OCI-LY3 (cell line): ENCODE data around the gene CRLF2.
"Not testable (repeated sequence)": the region's sequence is repeated elsewhere in the genome, so short reads cannot be mapped to it uniquely, and the experiment has no call there.

Experiments
- H2AFZ ChIP-seq: fragments of 200-600, 300-600 bp; shearing (Covaris generic); 2 replicates; pipeline ENCODE4 v1.6.0; 2014; ENCODE audit warnings: antibody characterized with exemption, low read depth, low read length
- H3K27ac ChIP-seq: fragments of 200-600, 300-600 bp; sonication (generic); 2 replicates; pipeline ENCODE4 v1.5.1; 2014; ENCODE audit warnings: mild to moderate bottlenecking, low read length, moderate library complexity, mixed read lengths
- H3K27me3 ChIP-seq: fragments of 200-600, 300-600 bp; sonication (generic); 2 replicates; pipeline ENCODE4 v1.6.1; 2014; ENCODE audit warnings: low read depth, low read length, mixed read lengths
- H3K36me3 ChIP-seq: fragments of 200-600, 300-600 bp; sonication (generic); replicated peaks from 2 replicates; pipeline ENCODE3; 2014; ENCODE audit warnings: low read depth, low read length, mixed read lengths
- H3K4me1 ChIP-seq: fragments of 300-600, 200-600 bp; sonication (generic); 2 replicates; pipeline ENCODE4 v1.6.1; 2014; ENCODE audit warnings: low read length, mixed read lengths
- H3K4me2 ChIP-seq: fragments of 200-600, 300-600 bp; sonication (generic); 2 replicates; pipeline ENCODE4 v1.6.1; 2014; ENCODE audit warnings: low read length, mixed read lengths
- H3K4me3 ChIP-seq: fragments of 300-600, 200-600 bp; sonication (generic); 2 replicates; pipeline ENCODE4 v1.5.1; 2014; ENCODE audit warnings: antibody characterized with exemption, mild to moderate bottlenecking, low read length, moderate library complexity
- H3K79me2 ChIP-seq: fragments of 300-600, 200-600 bp; shearing (Covaris generic); 2 replicates; pipeline ENCODE4 v1.6.1; 2014; ENCODE audit warnings: mild to moderate bottlenecking, low read length, mixed read lengths
- H3K9ac ChIP-seq: fragments of 300-600, 200-600 bp; shearing (Covaris generic); 2 replicates; pipeline ENCODE4 v1.6.0; 2014; ENCODE audit warnings: mild to moderate bottlenecking, low read length, moderate library complexity
- H3K9me3 ChIP-seq: fragments of 200-600, 300-600 bp; shearing (Covaris generic); 2 replicates; pipeline ENCODE4 v1.6.1; 2014; ENCODE audit warnings: low read length, mixed read lengths; ENCODE audit not compliant: insufficient read depth
- H4K20me1 ChIP-seq: fragments of 200-600, 300-600 bp; sonication (generic); 2 replicates; pipeline ENCODE4 v1.6.1; 2016; ENCODE audit warnings: low read length, mixed read lengths; ENCODE audit not compliant: insufficient read depth
- EZH2phosphoT487 ChIP-seq: fragments of 200-600 bp; shearing (Covaris generic); IDR thresholded peaks from 2 replicates; pipeline ENCODE4 v1.6.1; 2018; ENCODE audit warnings: antibody characterized with exemption, mixed run types, low read depth
- TF ChIP-seq, protein P1 (sequence below): fragments of 200-600, 300-600 bp; sonication (generic); IDR thresholded peaks from 2 replicates; pipeline ENCODE4 v1.5.1; 2014; ENCODE audit warnings: antibody characterized with exemption, low read length, low read depth

The CRLF2 gene

DNA sequence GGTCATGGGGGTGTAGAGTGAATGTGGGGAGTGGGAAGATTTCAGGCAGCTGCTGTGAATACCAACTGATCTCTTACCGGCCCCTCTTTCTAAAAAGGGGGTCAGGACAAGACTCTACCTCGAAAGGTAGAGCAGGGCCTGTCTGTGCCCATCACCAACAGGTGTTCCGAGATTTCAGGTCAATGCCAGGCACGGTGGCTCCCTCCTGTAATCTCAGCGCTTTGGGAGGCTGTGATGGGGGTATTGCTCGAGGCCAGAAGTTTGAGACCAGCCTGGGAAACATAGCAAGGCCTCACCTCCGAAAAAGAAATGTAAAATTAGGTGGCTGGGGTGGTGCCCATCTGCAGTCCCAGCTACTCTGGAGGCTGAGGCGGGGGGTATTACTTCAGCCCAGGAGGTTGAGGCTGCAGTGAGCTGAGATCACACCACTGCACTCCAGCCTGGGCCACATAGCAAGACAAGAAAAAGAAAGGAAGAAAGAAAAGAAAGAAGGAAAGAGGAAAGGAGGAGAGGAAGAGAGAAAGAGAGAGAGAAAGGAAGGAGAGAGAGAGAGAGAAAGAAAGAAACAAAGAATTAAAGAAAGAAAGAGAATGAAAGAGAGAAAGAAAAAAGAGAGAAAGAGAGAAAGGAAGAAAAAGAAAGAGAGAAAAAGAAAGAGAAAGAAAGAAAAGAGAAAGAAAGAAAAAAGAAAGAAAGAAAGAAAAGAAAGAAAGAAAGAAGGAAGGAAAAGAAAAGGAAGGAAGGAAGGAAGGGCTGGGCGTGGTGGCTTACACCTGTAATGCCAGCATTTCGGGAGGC lies 50.1 kb downstream of the CRLF2 start:
- H3K4me1 ChIP-seq: peaks cover 16% of the 10 kb centered on the region; the same call in 1 of the 2 replicates
- H2AFZ ChIP-seq: no peak overlapping the region
- H3K36me3 ChIP-seq: no peaks in the 10 kb centered on the region
- TF ChIP-seq, protein P1, sequence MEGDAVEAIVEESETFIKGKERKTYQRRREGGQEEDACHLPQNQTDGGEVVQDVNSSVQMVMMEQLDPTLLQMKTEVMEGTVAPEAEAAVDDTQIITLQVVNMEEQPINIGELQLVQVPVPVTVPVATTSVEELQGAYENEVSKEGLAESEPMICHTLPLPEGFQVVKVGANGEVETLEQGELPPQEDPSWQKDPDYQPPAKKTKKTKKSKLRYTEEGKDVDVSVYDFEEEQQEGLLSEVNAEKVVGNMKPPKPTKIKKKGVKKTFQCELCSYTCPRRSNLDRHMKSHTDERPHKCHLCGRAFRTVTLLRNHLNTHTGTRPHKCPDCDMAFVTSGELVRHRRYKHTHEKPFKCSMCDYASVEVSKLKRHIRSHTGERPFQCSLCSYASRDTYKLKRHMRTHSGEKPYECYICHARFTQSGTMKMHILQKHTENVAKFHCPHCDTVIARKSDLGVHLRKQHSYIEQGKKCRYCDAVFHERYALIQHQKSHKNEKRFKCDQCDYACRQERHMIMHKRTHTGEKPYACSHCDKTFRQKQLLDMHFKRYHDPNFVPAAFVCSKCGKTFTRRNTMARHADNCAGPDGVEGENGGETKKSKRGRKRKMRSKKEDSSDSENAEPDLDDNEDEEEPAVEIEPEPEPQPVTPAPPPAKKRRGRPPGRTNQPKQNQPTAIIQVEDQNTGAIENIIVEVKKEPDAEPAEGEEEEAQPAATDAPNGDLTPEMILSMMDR: no peak
- no peak for TF ChIP-seq EZH2phosphoT487
- no peak overlapping the region for H3K27ac ChIP-seq
- no peaks in the 10 kb centered on the region for H3K79me2 ChIP-seq
- no peaks in the 10 kb centered on the region for H3K27me3 ChIP-seq
- H3K9me3 ChIP-seq: no peaks in the 10 kb centered on the region
- H4K20me1 ChIP-seq: no peaks in the 10 kb centered on the region
- H3K4me2 ChIP-seq: no peak overlapping the region
- H3K9ac ChIP-seq: no peak overlapping the region
- H3K4me3 ChIP-seq: no peak overlapping the region

- H3K4me2 ChIP-seq: no peak overlapping the region
- no peak overlapping the region for H3K9ac ChIP-seq
- H4K20me1 ChIP-seq: no peaks in the 10 kb centered on the region
- peaks cover 7% of the 10 kb centered on the region; the same call in 1 of the 2 replicates for H3K4me1 ChIP-seq
- H3K4me3 ChIP-seq: no peak overlapping the region
- H3K27me3 ChIP-seq: no peaks in the 10 kb centered on the region
- H3K9me3 ChIP-seq: no peaks in the 10 kb centered on the region
- no peak for TF ChIP-seq EZH2phosphoT487
- TF ChIP-seq, protein P1: no peak
- H2AFZ ChIP-seq: no peak overlapping the region
- no peak overlapping the region for H3K27ac ChIP-seq
- H3K79me2 ChIP-seq: no peaks in the 10 kb centered on the region
- H3K36me3 ChIP-seq: no peaks in the 10 kb centered on the region
Measured at GRCh38 chrX:1159548-1159947, 52.9 kb downstream of the CRLF2 start.

DNA sequence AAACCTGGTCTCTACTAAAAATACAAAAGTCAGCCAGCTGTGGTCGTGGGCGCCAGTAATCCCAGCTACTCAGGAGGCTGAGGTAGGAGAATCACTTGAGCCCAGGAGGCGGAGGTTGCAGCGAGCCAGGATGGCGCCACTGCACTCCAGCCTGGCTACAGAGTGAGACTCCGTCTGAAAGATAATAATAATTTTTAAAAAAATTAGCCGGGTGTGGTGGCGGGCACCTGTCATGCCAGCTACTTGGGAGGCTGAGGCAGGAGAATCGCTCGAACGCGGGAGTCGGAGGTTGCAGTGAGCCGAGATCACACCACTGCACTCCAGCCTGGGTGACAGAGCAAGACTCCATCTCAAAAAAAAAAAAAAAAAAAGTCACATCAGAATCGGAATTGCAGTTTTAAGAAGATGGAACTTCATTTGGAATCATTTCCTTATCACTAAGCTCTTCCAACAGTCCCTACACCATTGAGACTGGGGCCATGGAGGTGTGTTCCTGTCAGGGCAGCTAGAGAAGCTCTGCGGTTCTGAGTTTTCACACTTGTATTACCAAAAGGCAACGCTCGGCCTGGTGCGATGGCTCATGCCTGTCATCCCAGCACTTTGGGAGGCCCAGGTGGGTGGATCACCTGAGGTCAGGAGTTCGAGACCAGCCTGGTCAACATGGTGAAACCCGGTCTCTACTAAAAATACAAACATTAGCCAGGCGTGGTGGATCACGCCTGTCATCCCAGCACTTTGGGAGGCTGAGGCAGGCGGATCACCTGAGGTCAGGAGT lies 55.6 kb downstream of the CRLF2 start:
- not testable (repeated sequence) for H3K27me3 ChIP-seq, H3K27ac ChIP-seq, H3K79me2 ChIP-seq, H3K9me3 ChIP-seq, H3K9ac ChIP-seq, H3K4me1 ChIP-seq, H2AFZ ChIP-seq, H3K36me3 ChIP-seq, H3K4me3 ChIP-seq, H4K20me1 ChIP-seq
- H3K4me2 ChIP-seq: 0 out of 2 replicates have a peak overlapping the region, but pooled peaks have one; percentile 19

DNA sequence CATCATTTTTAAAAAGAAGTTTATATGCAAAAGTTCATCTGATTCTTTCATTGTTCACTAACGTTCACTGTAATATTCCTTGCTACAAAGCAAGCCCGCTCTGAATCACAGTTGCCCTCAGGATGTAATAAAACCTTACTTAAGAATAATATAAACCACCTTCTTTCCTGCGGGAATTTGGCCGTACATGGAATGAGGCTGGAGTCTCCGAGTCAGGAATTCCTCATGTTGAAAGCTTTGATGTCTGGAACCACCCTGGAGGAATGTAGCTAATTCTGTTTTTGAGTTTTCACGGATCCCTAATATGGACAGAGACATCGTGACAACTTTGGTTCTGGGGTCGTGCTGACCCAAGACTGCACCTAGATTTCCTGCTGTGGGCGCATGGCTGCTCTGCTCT lies 58.5 kb downstream of the CRLF2 start:
- no peak overlapping the region for H3K4me2 ChIP-seq
- no peak overlapping the region for H3K9ac ChIP-seq
- no peaks in the 10 kb centered on the region for H3K9me3 ChIP-seq
- no peak overlapping the region for H3K27ac ChIP-seq
- H3K27me3 ChIP-seq: no peaks in the 10 kb centered on the region
- H4K20me1 ChIP-seq: no peaks in the 10 kb centered on the region
- no peak overlapping the region for H3K4me3 ChIP-seq
- no peaks in the 10 kb centered on the region for H3K79me2 ChIP-seq
- H2AFZ ChIP-seq: no peak overlapping the region
- H3K36me3 ChIP-seq: no peaks in the 10 kb centered on the region
- no peak for TF ChIP-seq EZH2phosphoT487
- TF ChIP-seq, protein P1: no peak
- peaks cover 6% of the 10 kb centered on the region; the same call in 1 of the 2 replicates for H3K4me1 ChIP-seq
